ENCODE results near the gene GNAI2.

Gene GNAI2

GRCh38 chr3:50302095-50303012 lies 66.3 kb downstream of the GNAI2 start:
- DNase-seq, result no peak

DNA sequence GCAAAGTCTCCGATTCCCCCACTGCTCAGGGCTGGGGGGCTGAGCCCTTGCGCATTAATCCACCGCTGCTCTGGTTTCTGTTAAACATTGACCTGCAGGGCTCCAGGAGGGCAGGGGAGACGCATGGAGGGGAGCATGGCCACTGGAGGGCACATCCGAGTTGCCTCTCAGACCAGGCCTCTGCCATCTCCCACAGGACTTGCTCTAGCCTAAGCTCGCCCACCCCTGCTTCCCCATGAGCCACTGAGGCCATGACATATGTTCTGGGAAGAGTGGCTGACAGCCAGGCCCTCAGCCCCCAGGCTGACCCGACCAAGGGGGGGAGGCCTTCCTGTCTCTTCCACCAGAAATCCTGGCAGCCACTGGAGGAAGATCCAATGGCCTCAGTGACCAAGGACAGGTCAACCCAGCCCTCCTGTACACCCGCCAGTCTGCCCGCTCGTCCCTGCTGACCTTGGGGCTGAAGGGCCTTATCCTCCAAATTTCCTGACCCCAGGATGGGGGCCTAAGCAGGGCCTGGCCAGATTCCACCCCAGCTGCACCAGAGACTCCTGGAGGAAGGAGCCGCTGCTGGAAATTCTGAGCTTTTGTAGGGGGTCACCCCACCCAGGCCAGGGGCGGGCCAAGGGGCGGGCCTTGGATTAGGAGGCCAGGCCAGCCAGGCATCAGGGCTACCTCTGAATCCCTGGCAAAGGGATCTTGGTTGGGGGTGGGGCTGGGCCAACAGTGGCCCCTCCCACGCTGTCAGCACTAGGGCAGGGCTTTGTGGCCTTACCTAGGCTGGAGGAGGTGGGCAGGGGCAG lies 67.2 kb downstream of the GNAI2 start, which contains the start of gene HYAL1:
Gene HYAL1 (minus strand): TSS at position 562 of the 803 bp plus-strand sequence. CDS start 618 bp downstream, outside the sequence.
- DNase-seq, result no peak

DNA sequence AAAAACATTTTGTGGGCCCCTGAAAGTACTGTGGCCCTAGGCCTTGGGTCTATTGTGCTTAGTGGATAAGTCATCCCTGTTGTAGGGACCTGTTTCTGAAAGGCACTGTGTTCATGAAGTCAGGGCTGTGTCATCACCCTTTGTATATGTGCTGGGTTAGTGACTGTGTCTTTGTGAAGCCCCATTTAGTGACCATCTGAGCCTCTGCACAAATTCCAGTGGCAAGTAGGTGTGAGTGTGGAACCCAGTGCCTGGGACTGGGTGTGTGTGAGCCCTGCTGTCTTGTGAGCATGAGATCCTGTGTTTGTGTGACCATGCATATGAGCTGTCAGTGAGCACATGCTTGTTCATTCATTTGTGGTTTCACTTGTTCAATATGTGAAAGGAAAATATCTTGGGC lies 68.6 kb downstream of the GNAI2 start:
- DNase-seq, result no peak
